HCT116 (cell line): ENCODE results near the gene MOSPD2. TPM values are rescaled to one million over a fixed set of nuclear protein-coding genes. Genes with fewer than 3 reads are reported as not detected.

Experiments
- ATAC-seq: fragments of 200-7000 bp; cut with Tn5 transposase; 2 replicates; pipeline ENCODE4 v1.9.1; 2020; ENCODE audit warnings: mild to moderate bottlenecking, moderate library complexity
- BruUV-seq: library from RNA; stranded (reverse); fragments of 400-500 nt; replicated peaks from 2 replicates; lab custom pipeline; 2021; lab: Mats Ljungman, UMichigan
- CTCF ChIA-PET: fragments of 300-600 bp; sonication (Branson Sonifier 250); formaldehyde crosslinking; loops from one replicate; lab custom pipeline; 2021; ENCODE audit warnings: antibody characterized with exemption; lab: Charles Lee
- POLR2A ChIA-PET: fragments of 300-600, 350-600 bp; sonication (Branson Sonifier 250); formaldehyde crosslinking; loops from one replicate; lab custom pipeline; 2021; ENCODE audit warnings: antibody characterized with exemption; lab: Charles Lee
- RAD21 ChIA-PET, 2 experiments: fragments of 300-600 bp; sonication (Branson Sonifier 250); formaldehyde crosslinking; loops; one replicate each; lab custom pipeline; 2023; ENCODE audit warnings: low total read pairs in 2 of 2; ENCODE audit not compliant: uncharacterized antibody in 2 of 2, unreplicated experiment in 2 of 2, low non-redundant PET in 1 of 2; lab: Charles Lee
- DNase-seq: peaks from one replicate; pipeline ENCODE4 v3.0.0-alpha.2; 2010; ENCODE audit warnings: low read depth, low spot score
- H2AFZ ChIP-seq: fragments of 200-600 bp; shearing (Covaris generic), sonication (generic); 2 replicates; pipeline ENCODE4 v1.6.1; 2017; ENCODE audit warnings: low read depth, mixed run types, mixed read lengths, antibody characterized with exemption, low read length; ENCODE audit not compliant: poor library complexity, severe bottlenecking
- H3K27ac ChIP-seq: 2 replicates; pipeline ENCODE4 v1.5.1; 2012; ENCODE audit warnings: low read depth, low read length
- H3K27me3 ChIP-seq: fragments of 200-600 bp; sonication (generic); 2 replicates; pipeline ENCODE4 v1.6.1; 2016; ENCODE audit warnings: mixed run types, low read length, mixed read lengths; ENCODE audit not compliant: insufficient read depth
- H3K36me3 ChIP-seq, 2 experiments: fragments of 200-500 bp in 1 of 2; fragments of 200-600 bp in 1 of 2; sonication (Bioruptor generic) in 1 of 2; sonication (generic) in 1 of 2; 2 replicates each; pipeline versions ENCODE4 v1.5.1 to v1.6.1; 2014 to 2016; ENCODE audit warnings: low read length in 2 of 2, inconsistent platforms in 1 of 2, mixed read lengths in 1 of 2, mixed run types in 1 of 2; ENCODE audit not compliant: insufficient read depth in 2 of 2, control insufficient read depth in 1 of 2
- H3K4me1 ChIP-seq, 2 experiments: fragments of 200-600 bp in 1 of 2; sonication (generic) in 1 of 2; 2 replicates each; pipeline versions ENCODE4 v1.5.1 to v1.6.1; 2012 to 2017; ENCODE audit warnings: low read length in 2 of 2, inconsistent platforms in 1 of 2, mild to moderate bottlenecking in 1 of 2, mixed read lengths in 1 of 2, mixed run types in 1 of 2, moderate library complexity in 1 of 2; ENCODE audit not compliant: insufficient read depth in 2 of 2, control insufficient read depth in 1 of 2
- H3K4me2 ChIP-seq: fragments of 200-600 bp; sonication (generic); 2 replicates; pipeline ENCODE4 v1.6.1; 2017; ENCODE audit warnings: mixed run types, low read length, mixed read lengths
- H3K4me3 ChIP-seq, 2 experiments: fragments of 200-600 bp in 1 of 2; sonication (generic) in 1 of 2; replicated peaks in 1 of 2; 2 replicates each; pipeline ENCODE4 v1.5.1; 2011 to 2016; ENCODE audit warnings: low read length in 2 of 2, control low read depth in 1 of 2, low read depth in 1 of 2, mild to moderate bottlenecking in 1 of 2, mixed read lengths in 1 of 2, mixed run types in 1 of 2
- H3K79me2 ChIP-seq: fragments of 200-600 bp; sonication (generic); 2 replicates; pipeline ENCODE4 v1.6.1; 2017; ENCODE audit warnings: mild to moderate bottlenecking, mixed run types, low read length, moderate library complexity, mixed read lengths; ENCODE audit not compliant: insufficient read depth
- H3K9ac ChIP-seq: fragments of 200-600 bp; sonication (generic); 2 replicates; pipeline ENCODE4 v1.6.1; 2016; ENCODE audit warnings: low read length, mixed read lengths
- H3K9me2 ChIP-seq: fragments of 200-600 bp; sonication (generic), shearing (Covaris generic); 2 replicates; pipeline ENCODE4 v1.6.1; 2017; ENCODE audit warnings: mixed run types, mild to moderate bottlenecking, moderate library complexity; ENCODE audit not compliant: insufficient read depth
- H3K9me3 ChIP-seq, 2 experiments: fragments of 200-500 bp in 1 of 2; fragments of 200-600 bp in 1 of 2; sonication (Bioruptor generic) in 1 of 2; sonication (generic) in 1 of 2; 2 replicates each; pipeline ENCODE4 v1.6.1; 2014 to 2017; ENCODE audit warnings: low read length in 2 of 2, mixed read lengths in 2 of 2, inconsistent platforms in 1 of 2, low read depth in 1 of 2, mild to moderate bottlenecking in 1 of 2, mixed run types in 1 of 2, moderate library complexity in 1 of 2; ENCODE audit not compliant: control insufficient read depth in 1 of 2, insufficient read depth in 1 of 2
- H4K20me1 ChIP-seq: fragments of 200-600 bp; sonication (generic), shearing (Covaris generic); 2 replicates; pipeline ENCODE4 v1.6.1; 2017; ENCODE audit warnings: mixed run types, mild to moderate bottlenecking, moderate library complexity; ENCODE audit not compliant: insufficient read depth
- CBX3 ChIP-seq: IDR thresholded peaks from 2 replicates; pipeline ENCODE4 v1.6.1; 2012; ENCODE audit warnings: low read depth
- CEBPB ChIP-seq: IDR thresholded peaks from 2 replicates; pipeline ENCODE4 v1.6.1; 2012; ENCODE audit warnings: low read depth
- EZH2 ChIP-seq: fragments of 200-600 bp; sonication (generic); IDR thresholded peaks from 2 replicates; pipeline ENCODE4 v1.6.1; 2017; ENCODE audit warnings: antibody characterized with exemption, mixed run types
- RAD21 ChIP-seq: IDR thresholded peaks from 2 replicates; pipeline ENCODE4 v1.6.1; 2012; ENCODE audit warnings: low read depth, mild to moderate bottlenecking
- SIN3A ChIP-seq: IDR thresholded peaks from 2 replicates; pipeline ENCODE4 v1.6.1; 2012; ENCODE audit warnings: low read depth
- TCF7L2 ChIP-seq: IDR thresholded peaks from 2 replicates; pipeline ENCODE4 v1.7.0; 2011; ENCODE audit warnings: borderline replicate concordance, inconsistent platforms; ENCODE audit not compliant: insufficient read depth, insufficient read length; ENCODE audit errors: extremely low read depth
- YY1 ChIP-seq: IDR thresholded peaks from 2 replicates; pipeline ENCODE4 v1.6.1; 2011; ENCODE audit warnings: low read length, low read depth, moderate library complexity, mild to moderate bottlenecking; ENCODE audit not compliant: insufficient replicate concordance; ENCODE audit errors: extremely low read depth
- intact Hi-C: fragments of 100-400 bp; cut with micrococcal nuclease; formaldehyde crosslinking; loops from 2 replicates; pipeline ENCODE4 v1.10.0; 2022
- total RNA-seq: library from RNA; stranded (reverse); gene quantifications from one replicate; pipeline ENCODE4 v1.2.1, GENCODE V29; 2021; ENCODE audit not compliant: unreplicated experiment
- TF ChIP-seq, protein P1 (sequence below), 3 experiments: fragments of 200-600 bp in 1 of 3; sonication (generic) in 1 of 3; IDR thresholded peaks in 2 of 3; conservative IDR thresholded peaks in 1 of 3; 2 replicates each; pipeline ENCODE4 v1.5.1; 2012 to 2017; ENCODE audit warnings: low read depth in 2 of 3, low read length in 2 of 3, antibody characterized with exemption in 1 of 3, borderline replicate concordance in 1 of 3, control low read depth in 1 of 3, mild to moderate bottlenecking in 1 of 3, mixed read lengths in 1 of 3, mixed run types in 1 of 3, moderate library complexity in 1 of 3; ENCODE audit not compliant: insufficient read depth in 1 of 3
- TF ChIP-seq, protein P2 (sequence below): IDR thresholded peaks from 2 replicates; pipeline ENCODE4 v1.6.1; 2012
- TF ChIP-seq, protein P3 (sequence below): IDR thresholded peaks from 2 replicates; pipeline ENCODE4 v1.6.1; 2012

Gene MOSPD2
- total RNA-seq, 1 experiment from 2014 or later, result 8.9 TPM

DNA sequence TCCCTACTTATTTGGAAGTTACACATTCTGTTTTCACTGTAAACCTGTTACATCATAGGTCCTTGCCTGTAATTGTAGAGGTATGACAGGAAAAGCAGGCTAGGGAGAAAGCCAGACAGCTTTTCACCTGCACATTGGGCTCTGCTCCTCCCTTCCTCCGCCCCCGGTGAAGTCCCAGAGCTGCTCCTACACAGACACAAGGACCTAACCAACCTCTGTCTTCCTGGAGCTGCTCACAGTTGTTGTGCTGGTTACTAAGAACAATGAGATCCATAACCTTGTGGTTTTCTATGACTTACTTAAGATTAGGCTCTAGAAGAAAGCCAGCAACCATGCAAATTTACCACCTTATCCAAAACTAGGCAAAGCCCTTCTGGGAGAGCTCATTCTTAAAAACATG is 40.0 kb downstream of the MOSPD2 start:
- Histone ChIP-seq H3K9me3 (no peaks in the 10 kb centered on the region), H2AFZ (no peak overlapping the region), H3K4me1 (no peaks in the 10 kb centered on the region), H3K4me2 (no peak overlapping the region), H3K79me2 (no peaks in the 10 kb centered on the region), H3K9me2 (no peaks in the 10 kb centered on the region), H3K36me3 (no peaks in the 10 kb centered on the region; a peak in 1 of 4 replicates), H4K20me1 (no peaks in the 10 kb centered on the region), H3K9ac (no peak overlapping the region), H3K27ac (no peak overlapping the region), H3K27me3 (no peaks in the 10 kb centered on the region), H3K4me3 (no peak overlapping the region)
- DNase-seq, result no peak
- RAD21 ChIA-PET, result no interaction called here
- no peak for ATAC-seq
- TF ChIP-seq, protein P1, sequence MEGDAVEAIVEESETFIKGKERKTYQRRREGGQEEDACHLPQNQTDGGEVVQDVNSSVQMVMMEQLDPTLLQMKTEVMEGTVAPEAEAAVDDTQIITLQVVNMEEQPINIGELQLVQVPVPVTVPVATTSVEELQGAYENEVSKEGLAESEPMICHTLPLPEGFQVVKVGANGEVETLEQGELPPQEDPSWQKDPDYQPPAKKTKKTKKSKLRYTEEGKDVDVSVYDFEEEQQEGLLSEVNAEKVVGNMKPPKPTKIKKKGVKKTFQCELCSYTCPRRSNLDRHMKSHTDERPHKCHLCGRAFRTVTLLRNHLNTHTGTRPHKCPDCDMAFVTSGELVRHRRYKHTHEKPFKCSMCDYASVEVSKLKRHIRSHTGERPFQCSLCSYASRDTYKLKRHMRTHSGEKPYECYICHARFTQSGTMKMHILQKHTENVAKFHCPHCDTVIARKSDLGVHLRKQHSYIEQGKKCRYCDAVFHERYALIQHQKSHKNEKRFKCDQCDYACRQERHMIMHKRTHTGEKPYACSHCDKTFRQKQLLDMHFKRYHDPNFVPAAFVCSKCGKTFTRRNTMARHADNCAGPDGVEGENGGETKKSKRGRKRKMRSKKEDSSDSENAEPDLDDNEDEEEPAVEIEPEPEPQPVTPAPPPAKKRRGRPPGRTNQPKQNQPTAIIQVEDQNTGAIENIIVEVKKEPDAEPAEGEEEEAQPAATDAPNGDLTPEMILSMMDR (IDR thresholded peaks at IDR 0.05 in 2 of 3, conservative IDR thresholded peaks at IDR 0.05 in 1 of 3; ENCODE audit: borderline replicate concordance in 1 of 3, insufficient read depth in 1 of 3, low read depth in 2 of 3, low read length in 2 of 3), result no peak
- TF ChIP-seq, protein P2, sequence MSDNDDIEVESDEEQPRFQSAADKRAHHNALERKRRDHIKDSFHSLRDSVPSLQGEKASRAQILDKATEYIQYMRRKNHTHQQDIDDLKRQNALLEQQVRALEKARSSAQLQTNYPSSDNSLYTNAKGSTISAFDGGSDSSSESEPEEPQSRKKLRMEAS, result no peak
- TF ChIP-seq CEBPB (no peak), TCF7L2 (no peak), SIN3A (no peak), RAD21 (no peak), CBX3 (no peak), EZH2 (no peak), YY1 (no peak)
- TF ChIP-seq, protein P3, sequence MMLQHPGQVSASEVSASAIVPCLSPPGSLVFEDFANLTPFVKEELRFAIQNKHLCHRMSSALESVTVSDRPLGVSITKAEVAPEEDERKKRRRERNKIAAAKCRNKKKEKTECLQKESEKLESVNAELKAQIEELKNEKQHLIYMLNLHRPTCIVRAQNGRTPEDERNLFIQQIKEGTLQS, result no peak
- CTCF ChIA-PET, result no interaction called here
- intact Hi-C loops, result no loop called here
- no TSS peak for BruUV-seq
- POLR2A ChIA-PET, result no interaction called here
